ENCODE data around the gene RANBP9. TPM values are rescaled to one million over a fixed set of nuclear protein-coding genes. Genes with fewer than 3 reads are reported as not detected.

RANBP9 gene
- total and polyA plus RNA-seq, 2 of the 13 experiments (the other 11 are each of a cell fraction or from before 2014, with no cell fraction given), result 26.6 to 30.6 TPM

DNA sequence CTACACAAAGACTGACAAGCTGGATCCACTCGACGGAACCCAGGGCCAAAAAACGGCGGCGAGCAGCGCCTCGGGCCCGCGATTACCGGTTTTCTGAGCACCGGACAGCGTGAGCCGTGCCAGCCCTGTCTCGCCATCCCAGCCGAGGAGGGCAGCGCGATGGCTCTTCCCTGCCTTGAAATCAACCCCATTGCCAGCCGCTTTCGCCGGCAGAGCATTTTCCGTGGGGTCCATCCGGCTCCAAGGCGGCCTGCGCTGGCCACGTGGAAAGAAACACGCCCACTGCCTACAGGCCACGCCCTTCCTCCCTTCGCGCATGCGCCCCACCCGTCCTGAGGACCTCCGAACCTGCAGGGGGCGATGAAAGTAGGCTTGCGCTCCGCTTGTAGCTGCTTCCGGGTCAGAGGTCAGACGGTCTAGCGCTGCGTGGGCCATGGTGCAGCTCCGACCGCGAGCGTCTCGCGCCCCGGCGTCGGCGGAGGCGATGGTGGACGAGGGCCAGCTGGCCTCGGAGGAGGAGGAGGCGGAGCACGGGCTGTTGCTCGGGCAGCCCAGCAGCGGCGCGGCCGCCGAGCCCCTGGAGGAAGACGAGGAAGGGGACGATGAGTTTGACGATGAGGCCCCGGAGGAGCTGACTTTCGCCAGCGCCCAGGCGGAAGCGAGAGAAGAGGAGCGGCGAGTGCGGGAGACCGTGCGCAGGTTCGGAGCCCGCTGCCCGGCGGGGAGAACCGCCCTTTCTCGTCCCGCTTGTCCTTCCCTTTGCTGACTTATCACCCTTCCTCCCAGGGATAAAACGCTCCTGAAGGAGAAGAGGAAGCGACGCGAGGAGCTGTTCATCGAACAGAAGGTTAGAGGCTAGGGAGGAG lies 96.5 kb downstream of the RANBP9 start, which contains the start of gene NOL7 (continued):
- peak; percentile 88 for TF ChIP-seq ZBTB46 (CRISPR knock-in tag; IDR thresholded peaks at IDR 0.05; ENCODE audit: borderline replicate concordance)
- peak; percentile 26; the same call in 1 of the 2 replicates for TF ChIP-seq ZBTB3 (CRISPR knock-in tag; IDR thresholded peaks at IDR 0.05; ENCODE audit: borderline replicate concordance, low read depth)
- peak; percentile 99 for TF ChIP-seq ZNF639 (CRISPR knock-in tag; conservative IDR thresholded peaks at IDR 0.05)
- peak; percentile 40; the same call in 1 of the 2 replicates for TF ChIP-seq ZNF644 (CRISPR knock-in tag; IDR thresholded peaks at IDR 0.05; ENCODE audit: low read depth)
- peak; percentile 99 for TF ChIP-seq ZNF619 (CRISPR knock-in tag; IDR thresholded peaks at IDR 0.05)
- peak; percentile 67; the same call in 1 of the 2 replicates for TF ChIP-seq ZNF557 (CRISPR knock-in tag; IDR thresholded peaks at IDR 0.05)
- peak; percentile 98 for TF ChIP-seq SP4 (CRISPR knock-in tag; IDR thresholded peaks at IDR 0.05)
- TF ChIP-seq ARNTL (CRISPR knock-in tag; IDR thresholded peaks at IDR 0.05), result peak; percentile 94
- peak; percentile 97 for TF ChIP-seq ATF7-NPFF (CRISPR knock-in tag; IDR thresholded peaks at IDR 0.05; ENCODE audit: low read depth)
- no peak for TF ChIP-seq HNRNPH1 (optimal IDR thresholded peaks at IDR 0.05; ENCODE audit: low read depth, low read length)
- TF ChIP-seq HDAC6 (IDR thresholded peaks at IDR 0.05; ENCODE audit: low read depth, low read length), result no peak
- TF ChIP-seq BCL6 (CRISPR knock-in tag; IDR thresholded peaks at IDR 0.05), result peak; percentile 83
- TF ChIP-seq MIER2 (CRISPR knock-in tag; IDR thresholded peaks at IDR 0.05), result peak; percentile 82
- peak; percentile 96 for TF ChIP-seq ZNF407 (CRISPR knock-in tag; IDR thresholded peaks at IDR 0.05; ENCODE audit: not compliant biosample characterization)
- TF ChIP-seq SNAI1 (CRISPR knock-in tag; IDR thresholded peaks at IDR 0.05; ENCODE audit: borderline replicate concordance), result 0 out of 2 replicates have a peak, but pooled peaks have one; percentile 24
- TF ChIP-seq ZNF546 (CRISPR knock-in tag; conservative IDR thresholded peaks at IDR 0.05), result peak; percentile 95
